H1 (cell line): Measurements from ENCODE around the gene ZNF337. TPM values are rescaled to one million over a fixed set of nuclear protein-coding genes. Genes with fewer than 3 reads are reported as not detected.

Source experiments
- CTCF ChIA-PET: fragments of 300-600 bp; sonication (Branson Sonifier 250); formaldehyde crosslinking; loops from one replicate; lab custom pipeline; 2021; ENCODE audit not compliant: partially characterized antibody; lab: Charles Lee
- POLR2A ChIA-PET: fragments of 300-600 bp; sonication (Branson Sonifier 250); formaldehyde crosslinking; loops from one replicate; lab custom pipeline; 2021; ENCODE audit warnings: inconsistent platforms; ENCODE audit not compliant: partially characterized antibody; lab: Charles Lee
- DNase-seq, 2 experiments: peaks; one replicate each; pipeline versions ENCODE4 v3.0.0 to v3.0.0-alpha.2; 2010 to 2022; ENCODE audit warnings: low spot score in 2 of 2, low read depth in 1 of 2, mixed read lengths in 1 of 2
- FAIRE-seq: peaks from 2 replicates; lab custom pipeline; 2011; peaks lifted over from hg19 to GRCh38; lab: Jason Lieb, UNC
- H2AFZ ChIP-seq: 2 replicates; pipeline ENCODE4 v1.8.1; 2012; ENCODE audit warnings: low read length, inconsistent platforms
- H2AK5ac ChIP-seq: 2 replicates; pipeline ENCODE4 v1.6.1; 2013; ENCODE audit warnings: low read depth, low read length
- H2BK120ac ChIP-seq: replicated peaks from 2 replicates; pipeline ENCODE3; 2013; ENCODE audit warnings: low read depth, low read length, inconsistent platforms
- H2BK12ac ChIP-seq: 2 replicates; pipeline ENCODE4 v1.6.1; 2013; ENCODE audit warnings: low read depth, low read length
- H2BK15ac ChIP-seq: 2 replicates; pipeline ENCODE4 v1.6.1; 2013; ENCODE audit warnings: low read length
- H2BK20ac ChIP-seq: 2 replicates; pipeline ENCODE4 v1.6.1; 2013; ENCODE audit warnings: low read length
- H2BK5ac ChIP-seq: 2 replicates; pipeline ENCODE4 v1.6.1; 2013; ENCODE audit warnings: low read depth, low read length
- H3K14ac ChIP-seq: 2 replicates; pipeline ENCODE4 v1.6.1; 2013; ENCODE audit warnings: inconsistent platforms; ENCODE audit not compliant: insufficient read length
- H3K18ac ChIP-seq: 2 replicates; pipeline ENCODE4 v1.6.1; 2013; ENCODE audit warnings: low read length; ENCODE audit errors: extremely low read depth
- H3K23ac ChIP-seq: 2 replicates; pipeline ENCODE4 v1.6.1; 2013; ENCODE audit warnings: inconsistent platforms; ENCODE audit not compliant: insufficient read length
- H3K23me2 ChIP-seq: 2 replicates; pipeline ENCODE4 v1.6.1; 2013; ENCODE audit warnings: low read depth, low read length
- H3K27ac ChIP-seq: 2 replicates; pipeline ENCODE4 v1.6.1; 2011; ENCODE audit warnings: low read depth, low read length, inconsistent platforms
- H3K27me3 ChIP-seq, 4 experiments: replicated peaks in 1 of 4; 1 replicate in 1 of 4; 2 replicates in 3 of 4; pipeline versions ENCODE4 v1.6.1 to v1.8.1; 2011 to 2013; ENCODE audit warnings: low read length in 3 of 4, mild to moderate bottlenecking in 3 of 4, inconsistent platforms in 2 of 4, mixed read lengths in 2 of 4, moderate library complexity in 1 of 4; ENCODE audit not compliant: control insufficient read depth in 3 of 4, insufficient read depth in 3 of 4; ENCODE audit errors: extremely low read depth in 1 of 4
- H3K36me3 ChIP-seq, 4 experiments: 2 replicates each; pipeline versions ENCODE4 v1.6.1 to v1.8.1; 2011 to 2013; ENCODE audit warnings: mild to moderate bottlenecking in 4 of 4, low read length in 3 of 4, moderate library complexity in 2 of 4, control low read depth in 1 of 4, inconsistent platforms in 1 of 4; ENCODE audit not compliant: insufficient read depth in 4 of 4, control insufficient read depth in 2 of 4
- H3K4ac ChIP-seq: replicated peaks from 2 replicates; pipeline ENCODE3; 2013; ENCODE audit warnings: low read length, low read depth, mixed read lengths, inconsistent platforms; ENCODE audit not compliant: insufficient read length
- H3K4me1 ChIP-seq, 4 experiments: replicated peaks in 1 of 4; 1 replicate in 1 of 4; 2 replicates in 3 of 4; pipeline versions ENCODE4 v1.6.1 to v1.8.1; 2011 to 2013; ENCODE audit warnings: low read length in 3 of 4, inconsistent platforms in 2 of 4, mixed read lengths in 1 of 4; ENCODE audit not compliant: insufficient read depth in 4 of 4, control insufficient read depth in 3 of 4
- H3K4me2 ChIP-seq, 2 experiments: 2 replicates each; pipeline versions ENCODE4 v1.6.1 to v1.8.1; 2011 to 2013; ENCODE audit warnings: low read depth in 2 of 2, low read length in 2 of 2, control low read depth in 1 of 2, inconsistent platforms in 1 of 2, mild to moderate bottlenecking in 1 of 2; ENCODE audit not compliant: insufficient read depth in 1 of 2
- H3K4me3 ChIP-seq, 4 experiments: fragments of 200-600, 300-600 bp in 1 of 4; sonication (generic), shearing (Covaris generic), sonication (Bioruptor Twin) in 1 of 4; 2 replicates each; pipeline versions ENCODE4 v1.5.1 to v1.8.1; 2011 to 2016; ENCODE audit warnings: low read length in 4 of 4, low read depth in 3 of 4, control low read depth in 2 of 4, inconsistent platforms in 2 of 4, mild to moderate bottlenecking in 2 of 4, mixed read lengths in 1 of 4, moderate library complexity in 1 of 4; ENCODE audit not compliant: insufficient read depth in 2 of 4; ENCODE audit errors: extremely low read depth in 1 of 4
- H3K56ac ChIP-seq: replicated peaks from 2 replicates; pipeline ENCODE3; 2013; ENCODE audit warnings: low read depth, mild to moderate bottlenecking, mixed read lengths, low read length, inconsistent platforms; ENCODE audit not compliant: insufficient read length
- H3K79me1 ChIP-seq: 2 replicates; pipeline ENCODE4 v1.6.1; 2013; ENCODE audit warnings: low read depth, low read length, control low read depth
- H3K79me2 ChIP-seq, 2 experiments: 2 replicates each; pipeline versions ENCODE4 v1.6.1 to v1.8.1; 2012 to 2013; ENCODE audit warnings: low read length in 2 of 2, mild to moderate bottlenecking in 2 of 2, inconsistent platforms in 1 of 2; ENCODE audit not compliant: insufficient read depth in 2 of 2, control insufficient read depth in 1 of 2
- H3K9ac ChIP-seq, 4 experiments: replicated peaks in 1 of 4; 1 replicate in 1 of 4; 2 replicates in 3 of 4; pipeline versions ENCODE4 v1.6.1 to v1.8.1; 2011 to 2013; ENCODE audit warnings: low read depth in 3 of 4, low read length in 3 of 4, control low read depth in 2 of 4, mild to moderate bottlenecking in 2 of 4, moderate library complexity in 2 of 4, inconsistent platforms in 1 of 4; ENCODE audit errors: extremely low read depth in 1 of 4
- H3K9me3 ChIP-seq, 2 experiments: 2 replicates each; pipeline versions ENCODE4 v1.6.1 to v1.8.1; 2012 to 2013; ENCODE audit warnings: mild to moderate bottlenecking in 2 of 2, moderate library complexity in 2 of 2, control low read depth in 1 of 2, inconsistent platforms in 1 of 2, low read depth in 1 of 2, low read length in 1 of 2, mixed read lengths in 1 of 2; ENCODE audit not compliant: insufficient read depth in 2 of 2
- H4K20me1 ChIP-seq, 2 experiments: replicated peaks in 1 of 2; 2 replicates each; pipeline versions ENCODE3 to v1.8.1; 2011 to 2013; ENCODE audit warnings: inconsistent platforms in 2 of 2, low read length in 2 of 2, mild to moderate bottlenecking in 1 of 2; ENCODE audit not compliant: insufficient read depth in 2 of 2, control insufficient read depth in 1 of 2
- H4K5ac ChIP-seq: 2 replicates; pipeline ENCODE4 v1.6.1; 2013; ENCODE audit warnings: low read length, low read depth, mixed read lengths, inconsistent platforms; ENCODE audit not compliant: insufficient read length
- H4K8ac ChIP-seq: 2 replicates; pipeline ENCODE4 v1.8.0; 2013; ENCODE audit warnings: mild to moderate bottlenecking, moderate library complexity, low read length, inconsistent platforms; ENCODE audit not compliant: insufficient read depth; ENCODE audit errors: extremely low read depth
- H4K91ac ChIP-seq: replicated peaks from 2 replicates; pipeline ENCODE3; 2013; ENCODE audit warnings: low read length, mixed read lengths, inconsistent platforms; ENCODE audit not compliant: insufficient read length
- HDAC2 ChIP-seq, 2 experiments: fragments of 300-600 bp in 1 of 2; sonication (generic) in 1 of 2; IDR thresholded peaks; 2 replicates each; pipeline ENCODE4 v1.6.1; 2011 to 2012; ENCODE audit warnings: low read depth in 2 of 2, low read length in 2 of 2, mild to moderate bottlenecking in 2 of 2, moderate library complexity in 2 of 2, borderline replicate concordance in 1 of 2, inconsistent platforms in 1 of 2
- RBBP5 ChIP-seq: IDR thresholded peaks from 2 replicates; pipeline ENCODE4 v1.7.1; 2012; ENCODE audit warnings: low read depth, mild to moderate bottlenecking, inconsistent platforms, low read length, moderate library complexity, borderline replicate concordance
- WGBS, 2 experiments: shearing (Covaris generic) in 1 of 2; methylation state at CpG; one replicate each; pipeline versions ENCODE4 v1.1.6 to v1.1.7; 2013 to 2015; ENCODE audit warnings: low lambda C conversion rate in 2 of 2, mixed read lengths in 2 of 2, inconsistent platforms in 1 of 2, low coverage in 1 of 2, missing lambda C conversion rate in 1 of 2; ENCODE audit not compliant: insufficient replicate concordance in 2 of 2, insufficient coverage in 1 of 2, insufficient read length in 1 of 2; ENCODE audit errors: extremely low coverage in 1 of 2, missing lambda C conversion rate in 1 of 2; 5-methylcytosine and 5-hydroxymethylcytosine counted together
- polyA plus RNA-seq, 7 experiments: library from polyadenylated mRNA; depleted of rRNA in 3 of 7; stranded (reverse) in 5 of 7; unstranded in 2 of 7; fragments of >200 nt in 5 of 7; fragments of 200-250 nt in 2 of 7; gene quantifications; 1 replicate in 5 of 7; 2 replicates in 1 of 7; 4 replicates in 1 of 7; pipeline versions ENCODE4 v1.2.1 to v1.2.3, GENCODE V29; 2011 to 2013; ENCODE audit warnings: missing spikeins in 2 of 7, mixed read lengths in 2 of 7
- total RNA-seq: library from RNA; stranded (reverse); fragmentation: NEBNext Ultra II Directional; extraction: Animal tissue kit (Norgen Biotek cat#: 25700); gene quantifications from 2 replicates; pipeline ENCODE4 v1.2.1, GENCODE V29; 2021

Gene ZNF337
- total and polyA plus RNA-seq, 2 of the 8 experiments (the other 6 are each of a cell fraction or from before 2014, with no cell fraction given): 2.8 to 6.6 TPM

DNA sequence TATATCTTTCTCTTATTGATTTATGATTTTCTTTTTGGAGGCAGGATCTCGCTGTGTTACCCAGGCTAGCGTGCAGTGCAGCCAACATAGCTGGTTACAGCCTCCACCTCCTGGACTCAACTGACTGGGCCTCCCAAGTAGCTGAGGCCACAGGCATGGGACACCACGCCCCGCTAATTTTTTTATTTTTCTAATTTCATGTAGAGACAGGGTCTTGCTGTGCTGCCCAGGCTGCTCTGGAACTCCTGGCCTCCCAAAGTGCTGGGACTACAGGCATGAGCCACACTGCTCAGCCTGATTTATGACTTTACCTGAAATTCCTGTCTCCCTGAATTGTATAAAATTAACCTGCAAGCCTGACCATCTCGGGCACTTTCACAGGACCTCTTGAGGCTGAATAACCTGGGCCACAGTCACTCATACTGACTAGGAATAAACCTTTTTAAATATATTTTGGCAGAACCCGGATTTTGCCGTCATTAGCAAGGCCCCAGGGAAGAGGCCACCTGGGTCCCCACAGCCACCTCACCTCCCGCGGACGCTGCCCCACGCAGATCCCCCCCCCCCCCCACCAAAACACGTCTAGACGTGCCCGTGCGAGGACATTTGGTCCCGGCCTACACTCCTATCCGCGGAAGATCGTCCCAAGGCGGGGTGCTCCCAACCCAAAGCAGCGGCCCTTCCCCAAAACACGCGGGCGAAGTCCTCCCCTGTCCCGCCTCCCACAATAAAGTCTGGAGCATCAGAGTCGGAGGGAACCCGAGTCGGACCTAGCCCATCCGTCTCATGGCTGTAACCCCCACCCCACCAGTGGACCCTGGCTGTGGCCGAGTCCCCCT is 902 bp downstream of the ZNF337 start:
- Histone ChIP-seq H3K27me3 (no peaks in the 10 kb centered on the region; a peak in 1 of 7 replicates), H3K27ac (peak overlapping the region; percentile 9; the same call in 1 of the 2 replicates), H2BK120ac (no peak overlapping the region), H3K4me2 (peak overlapping the region; percentile 63 to 82), H3K9me3 (no peaks in the 10 kb centered on the region), H3K14ac (no peak overlapping the region), H2BK5ac (peak overlapping the region; percentile 94; the same call in 1 of the 2 replicates), H3K56ac (peak overlapping the region; percentile 5), H4K91ac (peak overlapping the region; percentile 54), H3K79me1 (peaks cover 3% of the 10 kb centered on the region; the same call in 1 of the 2 replicates), H3K23me2 (peaks cover 7% of the 10 kb centered on the region; the same call in 1 of the 2 replicates), H2BK20ac (no peak overlapping the region), H3K4ac (no peak overlapping the region), H4K20me1 (no peaks in the 10 kb centered on the region), H3K23ac (no peak overlapping the region), H3K18ac (peak overlapping the region; percentile 48), H2BK15ac (no peak overlapping the region), H3K4me1 (no peaks in the 10 kb centered on the region; a peak in 1 of 7 replicates), H2AFZ (no peak overlapping the region; the same call in 1 of the 2 replicates), H4K8ac (peak overlapping the region; percentile 86), H4K5ac (peak overlapping the region; percentile 18), H3K79me2 (no peaks in the 10 kb centered on the region), H3K4me3 (peak overlapping the region; percentile 63 to 91 (median 81)), H2BK12ac (no peak overlapping the region), H2AK5ac (no peak overlapping the region), H3K9ac (peak overlapping the region; percentile 59 to 77 (median 66); a peak in 6 of 7 replicates), H3K36me3 (no peaks in the 10 kb centered on the region; a peak in 2 of 8 replicates)
- POLR2A ChIA-PET: interaction anchor here (1.0 kb wide), 1 partner anchor 110 kb away, joined by 3 read pairs; no protein-coding TSS in a partner anchor
- FAIRE-seq (no peak), DNase-seq (no peak)
- 18% methylated on average over 30 of the region's 30 CpGs; no CpG with 5 or more reads in 1 of the 2 experiments for WGBS, 2 experiments
- TF ChIP-seq RBBP5 (no peak), HDAC2 (IDR thresholded peaks at IDR 0.05; ENCODE audit: borderline replicate concordance in 1 of 2, low read depth in 2 of 2, low read length in 2 of 2) (0 out of 4 replicates have a peak, but pooled peaks of 1 of the 2 experiments have one; percentile 54)
- CTCF ChIA-PET: no interaction called here
